HK-2 (cell line): ENCODE measurements around the gene AK4.

Source experiments
- DNase-seq: peaks from one replicate; pipeline ENCODE4 v3.0.0-alpha.2; 2018; ENCODE audit not compliant: unreplicated experiment

The AK4 gene

GRCh38 chr1:65176591-65176990 is 28.6 kb downstream of the AK4 start:
- no peak for DNase-seq

DNA sequence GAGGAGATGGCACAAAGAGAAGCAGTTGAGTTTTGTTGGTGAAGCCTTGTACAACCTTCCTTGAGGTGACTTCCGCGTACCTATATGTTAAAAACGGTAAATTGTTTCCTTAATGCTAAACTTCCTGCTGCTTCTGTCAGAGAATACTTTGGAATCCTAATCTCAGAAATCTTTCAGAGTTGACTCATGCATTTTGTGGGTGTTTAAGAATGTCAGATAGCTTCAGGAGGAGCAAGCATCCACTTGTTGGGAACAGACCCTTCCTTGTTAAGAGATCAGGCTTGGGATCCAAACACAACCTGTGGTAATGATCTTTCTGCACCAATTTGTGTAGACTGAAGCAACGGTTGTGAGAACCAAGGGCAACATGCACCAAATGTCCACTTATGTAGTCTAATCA is 29.5 kb downstream of the AK4 start:
- no peak for DNase-seq

DNA sequence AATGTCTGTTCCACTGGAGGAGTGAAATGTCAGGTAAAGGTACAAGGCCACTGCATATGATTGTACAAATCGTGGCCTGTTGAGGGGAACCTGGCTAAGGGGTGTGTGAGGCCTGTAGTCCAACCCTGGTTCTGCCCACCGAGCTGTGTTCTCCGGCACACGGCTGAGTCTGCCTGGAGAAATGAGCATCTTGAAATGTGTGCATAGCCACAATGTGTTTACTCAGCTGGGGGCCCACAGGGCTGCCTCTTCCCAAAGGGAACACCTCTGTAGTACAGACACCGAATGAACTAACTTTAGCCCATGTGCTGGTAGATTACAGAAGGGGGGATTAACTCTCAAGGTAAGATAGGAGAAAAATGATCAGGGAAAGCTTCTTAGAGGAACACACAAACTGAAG is 30.2 kb downstream of the AK4 start:
- no peak for DNase-seq

- DNase-seq: no peak
Measured at GRCh38 chr1:65179148-65179547, 31.1 kb downstream of the AK4 start.

DNA sequence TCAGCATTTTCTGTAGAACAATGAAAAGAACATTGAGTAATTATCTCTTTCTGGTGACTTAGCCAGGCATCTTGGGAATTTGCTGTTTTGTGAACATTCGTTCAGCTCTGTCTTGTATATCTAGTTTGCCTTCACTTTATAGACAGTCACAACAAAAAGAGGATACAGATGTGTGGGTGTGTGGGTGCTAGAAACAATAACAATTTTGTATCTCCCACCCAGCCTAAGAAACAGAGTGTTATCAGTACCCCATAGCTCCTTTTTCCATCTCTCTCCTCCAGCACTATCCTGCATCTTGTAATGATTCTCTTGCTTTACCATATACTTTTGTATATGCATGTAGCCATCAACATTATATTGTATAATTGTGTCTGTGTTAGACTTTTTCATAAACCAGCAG is 33.0 kb downstream of the AK4 start:
- no peak for DNase-seq

- DNase-seq: no peak
Measured at GRCh38 chr1:65182658-65183268, 34.8 kb downstream of the AK4 start.

GRCh38 chr1:65189576-65190115 is 41.6 kb downstream of the AK4 start:
- DNase-seq: no peak

DNA sequence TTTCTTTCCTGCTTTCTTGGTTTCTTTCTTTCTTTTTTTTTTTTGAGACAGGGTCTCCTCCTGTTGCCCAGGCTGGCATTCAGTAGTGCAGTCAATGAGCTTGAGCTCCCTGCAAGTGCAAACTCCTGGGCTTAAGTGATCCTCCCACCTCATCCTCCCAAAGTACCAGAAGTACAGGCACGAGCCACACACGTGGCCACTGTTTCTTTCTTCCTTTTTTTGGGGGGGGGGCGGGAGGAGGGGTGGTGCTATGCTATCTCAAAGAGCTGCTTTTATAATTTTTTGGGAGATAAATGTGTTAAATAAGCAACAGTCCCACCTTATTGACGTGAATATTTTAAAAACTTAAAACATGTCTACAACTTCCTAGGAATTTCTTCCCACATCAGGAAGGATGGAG is 42.2 kb downstream of the AK4 start:
- no peak for DNase-seq

DNA sequence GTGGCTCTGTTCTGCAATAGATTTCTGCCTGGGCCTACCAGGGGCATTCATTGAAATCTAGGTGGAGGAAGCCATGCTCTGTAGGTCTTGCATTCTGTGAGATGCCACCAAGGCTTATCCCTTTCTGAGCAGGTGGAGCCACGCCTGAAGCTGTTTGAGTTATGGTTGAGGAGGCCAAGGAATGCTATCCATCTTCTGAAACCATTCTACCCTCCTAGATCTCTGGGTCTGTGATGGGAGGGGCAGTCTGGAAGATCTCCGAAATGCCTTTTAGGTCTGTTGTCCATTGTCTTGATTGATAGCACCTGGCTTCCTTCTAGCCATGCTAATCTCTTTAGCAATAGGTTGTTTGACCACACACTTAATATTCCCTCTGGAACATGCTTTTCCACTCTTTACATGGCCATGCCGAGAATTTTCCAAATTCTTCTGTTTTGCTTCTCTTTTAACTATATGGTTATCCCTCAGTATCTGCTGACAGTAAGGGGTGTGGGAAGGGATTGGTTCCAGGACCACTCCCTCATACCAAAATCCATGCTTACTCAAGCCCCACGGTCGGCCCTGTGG is 45.2 kb downstream of the AK4 start:
- no peak for DNase-seq

DNA sequence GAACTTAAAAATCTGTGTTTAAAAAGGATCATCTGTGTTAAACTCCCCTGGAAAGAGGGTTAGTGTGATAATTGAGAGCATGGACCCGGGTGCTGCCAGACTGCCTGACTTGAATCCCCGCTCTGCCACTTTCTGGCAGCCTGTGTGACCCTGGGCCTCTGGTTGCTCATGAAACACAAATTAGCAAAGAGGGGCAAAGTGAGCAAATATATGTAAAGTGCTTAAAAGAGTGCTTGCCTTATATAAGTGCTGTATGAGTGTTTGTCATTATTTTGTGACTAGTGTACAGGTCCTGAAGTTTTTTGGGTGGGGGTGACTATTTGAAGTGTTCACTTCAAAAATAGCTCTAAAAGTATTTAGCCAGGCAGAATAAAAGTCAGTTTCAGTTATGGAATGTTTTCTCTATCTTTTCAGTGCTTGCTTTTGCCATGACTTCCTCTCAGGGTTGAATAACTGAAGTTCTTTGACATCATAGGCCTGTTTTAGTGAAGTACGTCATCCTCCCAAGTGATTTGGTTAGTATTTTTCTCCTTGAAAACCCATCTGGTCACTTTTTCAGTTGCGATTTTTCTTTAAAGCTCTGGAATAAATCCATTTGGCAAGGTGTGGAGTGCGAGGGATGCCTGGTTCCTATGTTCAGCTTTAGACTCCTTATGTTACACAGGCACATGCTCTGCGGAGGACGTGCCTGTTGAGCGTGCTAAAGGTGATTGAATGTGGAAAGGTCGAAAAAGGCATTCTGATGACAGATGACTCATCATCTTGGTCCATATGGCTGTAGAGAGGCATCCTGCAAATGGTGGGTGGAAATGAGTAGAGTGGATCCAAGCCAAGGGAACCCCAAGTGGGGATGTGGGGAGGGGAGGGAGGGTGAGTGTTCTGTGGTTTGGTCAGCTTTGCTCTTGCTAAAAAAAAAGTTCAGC is 47.8 kb downstream of the AK4 start:
- DNase-seq: no peak

DNA sequence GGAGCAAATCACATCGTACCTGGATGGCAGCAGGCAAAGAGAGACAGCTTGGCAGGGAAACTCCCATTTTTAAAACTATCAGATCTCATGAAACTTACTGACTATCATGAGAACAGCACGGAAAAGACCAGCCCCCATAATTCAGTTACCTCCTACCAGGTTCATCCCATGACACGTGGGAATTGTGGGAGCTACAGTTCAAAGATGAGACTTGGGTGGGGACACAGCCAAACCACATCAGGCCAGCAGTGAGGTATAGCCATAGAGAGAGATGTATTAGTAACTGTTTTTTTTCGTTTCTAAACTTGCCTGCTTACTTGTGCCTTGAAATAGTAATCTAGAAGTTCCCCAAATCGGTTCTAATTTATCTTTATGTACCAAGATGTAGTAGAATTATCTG is 48.9 kb downstream of the AK4 start:
- DNase-seq: no peak

DNA sequence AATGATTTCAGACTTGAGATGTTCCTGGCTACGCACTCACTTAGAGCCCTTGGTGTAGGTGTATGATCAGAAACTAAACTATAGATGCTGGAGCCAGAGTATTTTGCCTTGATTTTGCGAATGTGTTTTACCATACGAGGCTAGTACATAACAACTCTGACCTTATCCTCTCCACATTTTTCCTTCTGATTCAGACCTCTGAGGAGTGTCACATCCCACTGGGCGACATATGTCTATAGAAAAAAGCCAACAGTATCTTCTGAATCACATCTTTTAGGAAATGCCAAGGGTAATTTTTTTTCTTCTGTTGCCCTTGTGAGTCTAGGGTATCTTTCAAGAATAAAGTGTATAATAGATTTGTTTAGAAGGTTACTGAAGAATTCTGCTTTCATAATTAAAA is 49.6 kb downstream of the AK4 start:
- DNase-seq: no peak

GRCh38 chr1:65198096-65198495 is 50.1 kb downstream of the AK4 start:
- no peak for DNase-seq

DNA sequence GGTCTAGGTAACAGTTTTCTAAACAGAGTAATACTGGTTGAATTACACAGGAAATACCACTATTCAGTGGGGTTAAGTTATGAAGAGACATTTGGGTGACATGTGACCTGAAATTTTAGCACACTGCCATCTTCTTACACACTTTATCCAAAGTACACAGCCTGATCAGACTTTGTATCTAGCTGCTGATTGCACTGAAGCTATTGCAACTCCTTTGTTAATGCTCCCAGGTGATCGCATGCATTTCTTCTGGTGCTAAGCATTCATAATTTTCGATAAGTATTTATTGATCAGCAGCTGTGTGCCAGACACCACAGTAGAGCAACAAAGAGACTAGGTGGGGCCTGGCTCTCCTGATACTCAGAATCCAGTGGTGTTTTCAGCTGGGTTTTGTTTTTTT is 52.4 kb downstream of the AK4 start:
- DNase-seq: no peak

GRCh38 chr1:65206836-65207235 is 58.8 kb downstream of the AK4 start:
- no peak for DNase-seq

DNA sequence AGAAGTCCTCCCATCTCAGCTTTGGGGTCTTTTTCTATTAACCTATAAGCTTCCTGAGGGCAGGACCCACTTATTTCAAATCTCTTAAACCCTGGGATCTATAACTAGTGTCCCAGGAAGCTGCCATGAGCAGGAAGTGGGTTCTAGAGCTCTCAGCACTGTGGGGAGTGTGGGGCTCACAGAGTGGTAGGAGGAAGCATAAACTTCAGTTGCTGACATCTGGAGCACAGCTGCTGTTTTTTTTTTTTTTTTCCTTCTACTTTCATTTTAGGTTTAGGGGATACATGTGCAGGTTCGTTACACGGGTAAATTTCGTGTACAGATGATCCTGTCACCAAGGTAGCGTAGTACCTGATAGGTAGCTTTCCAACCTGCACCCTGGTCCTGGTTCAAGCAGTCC is 59.3 kb downstream of the AK4 start:
- no peak for DNase-seq

DNA sequence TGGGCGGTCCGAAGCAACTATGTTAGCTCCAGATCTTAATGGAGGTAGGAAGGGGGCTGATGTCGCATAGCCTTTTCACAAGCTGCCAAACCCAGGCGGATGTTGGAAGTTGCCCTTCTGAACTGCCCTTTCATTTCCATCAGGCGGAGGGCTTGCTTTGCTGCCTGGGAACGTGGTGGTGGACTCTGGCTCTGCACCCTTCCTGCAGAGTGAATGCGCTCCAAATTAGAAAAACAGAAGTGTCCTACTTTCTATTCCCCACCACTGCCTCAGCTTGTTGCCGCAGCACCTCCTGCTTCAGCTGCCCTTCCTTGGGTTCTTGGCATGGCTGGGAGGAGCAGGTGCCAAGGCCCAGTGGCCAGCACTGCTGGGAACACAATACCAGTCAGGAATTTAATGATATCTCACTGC is 60.6 kb downstream of the AK4 start:
- DNase-seq: no peak

DNA sequence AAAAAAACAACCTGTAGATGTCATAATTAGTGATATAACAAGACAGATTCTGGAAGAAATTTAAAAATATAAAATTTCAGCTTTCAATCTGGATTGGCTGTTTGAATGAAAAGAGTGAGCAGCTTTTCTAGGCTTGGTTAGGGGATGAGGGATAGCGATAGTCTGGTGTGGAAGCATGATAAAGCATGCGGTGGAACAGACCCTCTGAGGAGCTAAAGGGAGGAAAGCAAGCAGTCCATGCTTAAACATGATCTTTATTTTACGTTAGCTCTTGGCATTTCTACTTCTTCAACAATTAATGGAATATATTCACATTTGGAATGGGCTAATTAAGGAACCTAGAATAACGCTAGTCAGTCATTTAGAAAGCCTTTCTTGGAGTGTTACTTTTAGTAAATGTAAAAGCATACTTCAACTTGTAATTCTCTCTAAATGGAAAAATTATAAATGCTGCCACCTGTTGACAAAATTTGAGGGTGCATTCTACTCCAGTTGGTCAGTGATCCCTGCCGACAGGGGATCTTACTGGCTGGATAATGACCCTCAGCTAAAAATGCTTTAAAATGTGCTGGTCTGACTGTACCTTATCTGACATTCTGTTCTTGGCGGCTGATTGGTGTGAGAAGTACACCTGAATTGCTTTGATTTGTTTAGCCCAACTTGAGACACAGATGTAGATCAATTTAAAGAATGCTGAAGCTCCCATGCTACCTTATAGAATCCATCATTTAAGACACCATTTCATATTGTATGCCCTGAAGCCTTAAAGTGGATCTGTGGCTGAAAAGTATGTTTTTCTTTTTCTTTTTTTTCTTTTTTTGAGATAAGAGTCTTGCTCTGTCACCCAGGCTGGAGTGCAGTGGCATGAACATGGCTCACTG is 61.2 kb downstream of the AK4 start:
- DNase-seq: no peak

DNA sequence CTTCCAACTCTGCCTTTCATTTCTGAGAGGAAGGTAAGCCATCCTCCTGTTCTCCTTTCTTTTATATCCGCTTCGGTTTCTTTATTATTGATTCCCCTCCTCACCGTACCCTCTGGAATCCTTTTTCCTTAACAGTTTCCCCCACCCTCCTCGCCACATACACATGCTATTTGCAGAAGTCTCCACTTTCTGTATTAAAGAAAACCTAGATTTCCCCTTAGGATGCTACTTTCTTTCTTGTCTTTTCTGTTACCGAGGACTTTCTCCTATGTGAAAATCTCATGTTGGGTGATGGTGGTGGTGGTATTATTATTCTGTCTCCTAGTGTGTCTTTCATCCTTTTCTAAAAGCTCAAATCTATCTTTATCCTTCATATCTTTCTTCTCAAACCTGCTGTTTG is 62.3 kb downstream of the AK4 start:
- no peak for DNase-seq

DNA sequence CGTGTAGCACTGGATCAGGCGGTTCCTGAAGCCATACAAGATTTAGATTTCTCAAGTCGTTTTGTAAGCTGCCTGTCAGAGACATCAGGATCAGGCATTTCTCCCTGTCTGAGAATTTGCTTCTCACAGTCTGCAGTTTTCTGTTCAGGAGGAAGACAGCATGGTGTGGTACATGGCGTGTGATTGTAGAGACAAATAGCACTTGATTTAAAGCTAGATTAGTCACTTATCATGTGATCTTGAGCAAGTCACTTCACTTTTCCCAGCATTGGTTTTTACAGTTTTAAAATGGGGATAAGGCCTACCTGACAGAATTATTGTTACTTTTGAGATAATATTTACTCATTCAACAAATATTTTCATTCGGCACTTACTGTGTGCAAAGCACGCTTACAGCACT is 63.3 kb downstream of the AK4 start:
- DNase-seq: no peak

GRCh38 chr1:65213271-65214023 is 65.4 kb downstream of the AK4 start:
- DNase-seq: no peak
